Adrenal gland (tissue), 12 donors: ENCODE results near the gene HIVEP3. TPM values are rescaled to one million over a fixed set of nuclear protein-coding genes. Genes with fewer than 3 reads are reported as not detected.

Source experiments
- DNase-seq, 7 donors: peaks; one replicate each; pipeline ENCODE4 v3.0.0-alpha.2; 2019 to 2020
- H3K27ac ChIP-seq, 5 donors: fragments of 200-600 bp; sonication (generic) in 4 of 5; 1 replicate in 3 of 5; 2 replicates in 2 of 5; pipeline versions ENCODE4 v1.5.1 to v1.8.0; 2016 to 2020; ENCODE audit warnings: mild to moderate bottlenecking in 1 of 5
- H3K27me3 ChIP-seq: fragments of 200-600 bp; 2 replicates; pipeline ENCODE4 v1.8.0; 2021
- H3K36me3 ChIP-seq, 2 donors: fragments of 200-600 bp; replicated peaks in 1 of 2; 1 replicate in 1 of 2; 2 replicates in 1 of 2; pipeline versions ENCODE4 v1.5.1 to v1.8.0; 2018 to 2022
- H3K4me1 ChIP-seq, 2 donors: fragments of 200-600 bp; replicated peaks in 1 of 2; 1 replicate in 1 of 2; 2 replicates in 1 of 2; pipeline versions ENCODE4 v1.5.1 to v1.8.0; 2018 to 2021
- H3K4me3 ChIP-seq, 4 donors: fragments of 200-600 bp; sonication (generic) in 3 of 4; one replicate each; pipeline ENCODE4 v1.5.1; 2016 to 2018
- H3K9me3 ChIP-seq, 3 donors: fragments of 200-600 bp; sonication (generic) in 1 of 3; replicated peaks in 1 of 3; 1 replicate in 2 of 3; 2 replicates in 1 of 3; pipeline versions ENCODE4 v1.5.1 to v1.8.0; 2016 to 2021
- POLR2A ChIP-seq, 2 donors: fragments of 450-650 bp; IDR thresholded peaks; one replicate each; pipeline ENCODE4 v1.6.1; 2017; ENCODE audit warnings: antibody characterized with exemption in 2 of 2, mild to moderate bottlenecking in 2 of 2, moderate library complexity in 1 of 2
- WGBS, 4 donors: extraction: QIAGEN DNeasy Blood & Tissue Kit in 2 of 4; methylation state at CpG; one replicate each; pipeline versions ENCODE4 v1.1.5 to v1.1.7; 2013 to 2017; 5-methylcytosine and 5-hydroxymethylcytosine counted together
- intact Hi-C, 2 donors: fragments of 100-400 bp; cut with DNase I; formaldehyde crosslinking; loops; one replicate each; pipeline versions ENCODE4 v1.14.1 to v1.15.0; 2022 to 2023
- polyA plus RNA-seq, 3 donors: library from polyadenylated mRNA; stranded (reverse); fragments of 200-250 nt in 2 of 3; fragments of 350-450 nt in 1 of 3; fragmentation: Illumina TruSeq in 1 of 3; extraction: RNeasy Lipid Tissue Mini Kit (QIAGEN cat#74804) in 1 of 3; gene quantifications; one replicate each; pipeline ENCODE4 v1.2.3, GENCODE V29; 2013 to 2014
- total RNA-seq, 9 donors: library from RNA; depleted of rRNA in 4 of 9; stranded (reverse); fragments of >200 nt in 4 of 9; fragments of 120-200 nt in 1 of 9; fragmentation: NEBNext Ultra II Directional in 1 of 9; extraction: Animal tissue kit (Norgen Biotek cat#: 25700) in 1 of 9; gene quantifications; one replicate each; pipeline versions ENCODE4 v1.1.0 to v1.2.4, GENCODE V29; 2013 to 2023
- TF ChIP-seq, protein P1 (sequence below), 6 experiments: fragments of 450-650 bp in 4 of 6; fragments of 200-600 bp in 2 of 6; sonication (generic) in 1 of 6; IDR thresholded peaks; 1 replicate in 5 of 6; 2 replicates in 1 of 6; pipeline versions ENCODE4 v1.5.1 to v1.8.0; 2016 to 2021; ENCODE audit warnings: antibody characterized with exemption in 6 of 6, mild to moderate bottlenecking in 2 of 6, moderate library complexity in 1 of 6
- donor health status: healthy with polysubstance abuse.
- donor health status: Bipolar disorder and iron deficiency.
- donor health status: DM: yes; HTN: yes; CAD: no.
- donor health status: DM: no; HTN: no; CAD: no.
- donor health status: DM: no; HTN: no; CAD: no.
- donor health status: DM: yes; HTN: yes; CAD: no.

The HIVEP3 gene
- total and polyA plus RNA-seq, 12 donors, result 3.2 to 7.7 (median 7.0) TPM

DNA sequence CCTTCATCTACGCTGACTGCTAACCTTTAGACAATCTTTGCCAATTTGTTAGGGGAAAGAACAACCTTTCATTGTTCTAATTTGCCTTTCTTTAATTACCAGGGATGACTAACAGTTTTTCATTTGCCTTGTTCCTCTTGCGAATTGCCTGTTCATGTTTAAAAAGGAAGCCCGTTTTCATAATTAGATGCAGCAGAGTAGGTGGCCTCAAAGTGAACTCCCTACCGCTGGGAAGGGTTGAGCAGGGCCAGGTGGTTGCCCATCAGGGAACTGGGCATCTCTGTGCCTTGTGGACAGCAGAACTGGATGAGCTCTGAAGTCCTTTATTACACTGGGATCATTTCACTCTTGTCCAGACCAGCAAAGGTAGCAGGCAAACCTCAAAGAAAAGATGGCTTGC, 59.0 kb downstream of the HIVEP3 start:
- H3K4me1 ChIP-seq, result no peaks in the 10 kb centered on the region
- 80 to 87% (median 85%) methylated on average over 4 of the region's 4 CpGs for WGBS, 4 donors
- TF ChIP-seq, protein P1, sequence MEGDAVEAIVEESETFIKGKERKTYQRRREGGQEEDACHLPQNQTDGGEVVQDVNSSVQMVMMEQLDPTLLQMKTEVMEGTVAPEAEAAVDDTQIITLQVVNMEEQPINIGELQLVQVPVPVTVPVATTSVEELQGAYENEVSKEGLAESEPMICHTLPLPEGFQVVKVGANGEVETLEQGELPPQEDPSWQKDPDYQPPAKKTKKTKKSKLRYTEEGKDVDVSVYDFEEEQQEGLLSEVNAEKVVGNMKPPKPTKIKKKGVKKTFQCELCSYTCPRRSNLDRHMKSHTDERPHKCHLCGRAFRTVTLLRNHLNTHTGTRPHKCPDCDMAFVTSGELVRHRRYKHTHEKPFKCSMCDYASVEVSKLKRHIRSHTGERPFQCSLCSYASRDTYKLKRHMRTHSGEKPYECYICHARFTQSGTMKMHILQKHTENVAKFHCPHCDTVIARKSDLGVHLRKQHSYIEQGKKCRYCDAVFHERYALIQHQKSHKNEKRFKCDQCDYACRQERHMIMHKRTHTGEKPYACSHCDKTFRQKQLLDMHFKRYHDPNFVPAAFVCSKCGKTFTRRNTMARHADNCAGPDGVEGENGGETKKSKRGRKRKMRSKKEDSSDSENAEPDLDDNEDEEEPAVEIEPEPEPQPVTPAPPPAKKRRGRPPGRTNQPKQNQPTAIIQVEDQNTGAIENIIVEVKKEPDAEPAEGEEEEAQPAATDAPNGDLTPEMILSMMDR (IDR thresholded peaks at IDR 0.05), result no peak
- no peak for TF ChIP-seq POLR2A (IDR thresholded peaks at IDR 0.05)
- H3K27ac ChIP-seq, result no peak overlapping the region
- no peaks in the 10 kb centered on the region for H3K36me3 ChIP-seq
- DNase-seq, result no peak
- no peaks in the 10 kb centered on the region for H3K27me3 ChIP-seq
- no peaks in the 10 kb centered on the region for H3K9me3 ChIP-seq
- no peak overlapping the region for H3K4me3 ChIP-seq
- intact Hi-C loops, result no loop called here

- no peak for DNase-seq
- no peak for TF ChIP-seq POLR2A (IDR thresholded peaks at IDR 0.05)
- TF ChIP-seq, protein P1 (IDR thresholded peaks at IDR 0.05), result no peak
- Histone ChIP-seq H3K36me3 (no peaks in the 10 kb centered on the region), H3K9me3 (no peaks in the 10 kb centered on the region), H3K27ac (no peak overlapping the region), H3K4me3 (no peak overlapping the region), H3K27me3 (no peaks in the 10 kb centered on the region), H3K4me1 (no peaks in the 10 kb centered on the region)
- intact Hi-C loops, result no loop called here
- WGBS, 4 donors, result 71 to 92% (median 76%) methylated on average over 2 of the region's 2 CpGs
Observed at GRCh38 chr1:41856944-41857285, 61.8 kb downstream of the HIVEP3 start.

DNA sequence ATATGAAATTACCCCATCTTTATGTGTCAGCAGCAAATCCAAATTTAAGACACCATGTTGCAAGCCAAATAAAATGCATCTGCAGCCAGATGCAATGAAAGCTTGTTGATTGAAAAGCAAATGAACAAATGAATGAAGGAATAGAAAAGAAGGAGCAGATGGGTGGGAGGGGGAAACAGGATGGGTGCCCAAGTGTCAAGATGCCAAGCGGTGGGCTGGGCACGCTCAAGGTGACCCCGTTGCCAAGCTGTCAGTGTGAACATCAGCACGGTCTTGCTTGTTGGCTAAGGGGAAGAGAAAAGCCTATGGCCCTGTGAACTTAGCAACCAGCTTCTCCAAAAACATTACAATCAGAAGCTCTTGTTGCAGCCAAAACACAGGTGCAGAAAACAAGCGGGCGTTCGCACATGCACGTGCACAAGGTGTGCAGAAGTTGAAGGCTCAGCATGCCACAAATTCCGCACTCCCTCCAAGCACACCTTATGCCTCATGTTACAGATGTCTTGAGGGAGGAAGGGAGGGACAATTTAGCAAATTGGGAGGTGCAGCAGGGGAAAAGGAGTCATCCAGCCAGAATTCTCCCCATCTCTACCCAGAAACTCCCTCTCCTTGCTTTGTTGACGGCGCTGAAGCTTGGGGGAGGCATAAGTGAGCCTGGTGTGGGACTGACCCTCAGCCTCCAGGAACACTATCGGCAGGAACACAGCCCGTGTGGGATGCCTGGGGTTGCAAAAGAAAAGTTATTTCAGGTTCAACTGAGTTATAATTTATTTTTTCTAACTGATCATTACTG, 62.4 kb downstream of the HIVEP3 start:
- Histone ChIP-seq H3K27ac (no peak overlapping the region), H3K36me3 (no peaks in the 10 kb centered on the region), H3K4me3 (no peak overlapping the region), H3K9me3 (no peaks in the 10 kb centered on the region), H3K27me3 (no peaks in the 10 kb centered on the region), H3K4me1 (no peaks in the 10 kb centered on the region)
- intact Hi-C loops, result no loop called here
- WGBS, 4 donors, result 87 to 91% (median 89%) methylated on average over 13 of the region's 13 CpGs
- no peak for TF ChIP-seq POLR2A (IDR thresholded peaks at IDR 0.05)
- TF ChIP-seq, protein P1 (IDR thresholded peaks at IDR 0.05), result no peak
- no peak for DNase-seq

- H3K4me1 ChIP-seq, result no peaks in the 10 kb centered on the region
- no peak overlapping the region for H3K4me3 ChIP-seq
- intact Hi-C loops, result no loop called here
- H3K27ac ChIP-seq, result no peak overlapping the region
- no peak for DNase-seq
- no peaks in the 10 kb centered on the region for H3K9me3 ChIP-seq
- 91 to 96% (median 94%) methylated on average over 1 to 2 of the region's 2 CpGs for WGBS, 4 donors
- TF ChIP-seq, protein P1 (IDR thresholded peaks at IDR 0.05), result no peak
- no peak for TF ChIP-seq POLR2A (IDR thresholded peaks at IDR 0.05)
- H3K27me3 ChIP-seq, result no peaks in the 10 kb centered on the region
- no peaks in the 10 kb centered on the region for H3K36me3 ChIP-seq
Observed at GRCh38 chr1:41855713-41856112, 63.0 kb downstream of the HIVEP3 start.
